ENCODE results near the gene CIROP. TPM values are rescaled to one million over a fixed set of nuclear protein-coding genes. Genes with fewer than 3 reads are reported as not detected.

CIROP gene
- total RNA-seq, 2 experiments from 2014 or later: not detected

GRCh38 chr14:23076785-23077408 is 27.9 kb downstream of the CIROP start:
- DNase-seq: peak; percentile 59
- Mint-ChIP-seq H3K27ac (no peak overlapping the region), H3K27me3 (no peaks in the 10 kb centered on the region), H3K9me3 (no peaks in the 10 kb centered on the region), H3K36me3 (ENCODE audit: low read depth) (peaks cover 57% of the 10 kb centered on the region), H3K4me1 (peaks cover 5% of the 10 kb centered on the region), H3K4me3 (no peak overlapping the region)
- ChIA-PET POLR2A (interaction anchor here (0.7 kb wide), 1 partner anchor 17 kb away, joined by 3 read pairs; no protein-coding TSS in a partner anchor), CTCF (interaction anchor here (0.6 to 2.7 kb wide), 13 partner anchors 8 to 534 kb away, joined by 3 to 19 read pairs (median 5); partner anchors contain the start of genes ACIN1, C14orf119, CDH24 and SLC7A8)

- H3K27me3 Mint-ChIP-seq: no peaks in the 10 kb centered on the region
- POLR2A ChIA-PET: no interaction called here
- CTCF ChIA-PET: interaction anchor here (0.6 to 1.7 kb wide), 3 partner anchors 17 to 89 kb away, joined by 3 to 4 read pairs (median 4); partner anchors contain the start of gene CDH24
- peaks cover 60% of the 10 kb centered on the region for H3K36me3 Mint-ChIP-seq (ENCODE audit: low read depth)
- no peaks in the 10 kb centered on the region for H3K9me3 Mint-ChIP-seq
- peaks cover 20% of the 10 kb centered on the region for H3K4me1 Mint-ChIP-seq
- H3K4me3 Mint-ChIP-seq: no peak overlapping the region
- DNase-seq: no peak
- no peak overlapping the region for H3K27ac Mint-ChIP-seq
Observed at GRCh38 chr14:23074906-23075305, 29.9 kb downstream of the CIROP start.

- Mint-ChIP-seq H3K4me3 (peak overlapping the region; percentile 87), H3K27ac (peak overlapping the region; percentile 86), H3K36me3 (ENCODE audit: low read depth) (peaks cover 48% of the 10 kb centered on the region), H3K27me3 (no peaks in the 10 kb centered on the region), H3K4me1 (peaks cover 32% of the 10 kb centered on the region), H3K9me3 (no peaks in the 10 kb centered on the region)
- POLR2A ChIA-PET: interaction anchor here (0.6 to 1.0 kb wide), 2 partner anchors 22 to 311 kb away, joined by 3 read pairs; no protein-coding TSS in a partner anchor
- CTCF ChIA-PET: interaction anchor here (1.1 to 3.0 kb wide), 8 partner anchors 9 to 85 kb away, joined by 4 to 12 read pairs (median 6); partner anchors contain the start of genes ACIN1, C14orf119, CDH24 and PSMB5
- DNase-seq: no peak
Observed at GRCh38 chr14:23071921-23072539, 32.8 kb downstream of the CIROP start.

GRCh38 chr14:23071244-23071920 is 33.4 kb downstream of the CIROP start:
- H3K36me3 Mint-ChIP-seq (ENCODE audit: low read depth): peaks cover 45% of the 10 kb centered on the region
- H3K9me3 Mint-ChIP-seq: no peaks in the 10 kb centered on the region
- ChIA-PET CTCF (interaction anchor here (0.6 to 3.0 kb wide), 11 partner anchors 9 to 85 kb away, joined by 3 to 12 read pairs (median 4); partner anchors contain the start of genes ACIN1, C14orf119, CDH24 and PSMB5), POLR2A (interaction anchor here (1.0 kb wide), 1 partner anchor 23 kb away, joined by 3 read pairs; no protein-coding TSS in a partner anchor)
- H3K4me3 Mint-ChIP-seq: peak overlapping the region; percentile 87
- H3K4me1 Mint-ChIP-seq: peaks cover 32% of the 10 kb centered on the region
- peak; percentile 88 for DNase-seq
- H3K27ac Mint-ChIP-seq: peak overlapping the region; percentile 86
- no peaks in the 10 kb centered on the region for H3K27me3 Mint-ChIP-seq

GRCh38 chr14:23070262-23071129 is 34.3 kb downstream of the CIROP start:
- DNase-seq: no peak
- Mint-ChIP-seq H3K4me1 (peaks cover 37% of the 10 kb centered on the region), H3K9me3 (no peaks in the 10 kb centered on the region), H3K27me3 (no peaks in the 10 kb centered on the region), H3K36me3 (ENCODE audit: low read depth) (peaks cover 44% of the 10 kb centered on the region), H3K4me3 (peak overlapping the region; percentile 87), H3K27ac (peak overlapping the region; percentile 86)
- CTCF ChIA-PET: interaction anchor here (0.6 to 3.0 kb wide), 11 partner anchors 12 to 84 kb away, joined by 3 to 12 read pairs (median 4); partner anchors contain the start of genes ACIN1, C14orf119, CDH24 and PSMB5
- POLR2A ChIA-PET: no interaction called here

GRCh38 chr14:23069413-23069806 is 35.4 kb downstream of the CIROP start:
- Mint-ChIP-seq H3K4me3 (peak overlapping the region; percentile 46), H3K27me3 (no peaks in the 10 kb centered on the region), H3K36me3 (ENCODE audit: low read depth) (peaks cover 39% of the 10 kb centered on the region), H3K4me1 (peaks cover 37% of the 10 kb centered on the region), H3K9me3 (no peaks in the 10 kb centered on the region), H3K27ac (no peak overlapping the region)
- DNase-seq: no peak
- CTCF ChIA-PET: interaction anchor here (0.6 to 2.1 kb wide), 39 partner anchors 8 to 513 kb away, joined by 3 to 48 read pairs (median 5); partner anchors contain the start of genes ACIN1, AJUBA, C14orf119 and CDH24
- POLR2A ChIA-PET: interaction anchor here (0.7 to 1.1 kb wide), 3 partner anchors 11 to 83 kb away, joined by 3 to 4 read pairs (median 3); partner anchors contain the start of genes ACIN1 and C14orf119

GRCh38 chr14:23068789-23069412 is 35.9 kb downstream of the CIROP start:
- CTCF ChIA-PET: interaction anchor here (0.6 to 2.1 kb wide), 42 partner anchors 9 to 512 kb away, joined by 3 to 48 read pairs (median 4); partner anchors contain the start of genes ACIN1, AJUBA, C14orf119 and CDH24
- Mint-ChIP-seq H3K27ac (peak overlapping the region; percentile 69), H3K27me3 (no peaks in the 10 kb centered on the region), H3K4me3 (peak overlapping the region; percentile 22), H3K9me3 (no peaks in the 10 kb centered on the region), H3K4me1 (peaks cover 37% of the 10 kb centered on the region), H3K36me3 (ENCODE audit: low read depth) (peaks cover 39% of the 10 kb centered on the region)
- peak; percentile 87 for DNase-seq
- POLR2A ChIA-PET: interaction anchor here (0.7 to 1.1 kb wide), 3 partner anchors 11 to 82 kb away, joined by 3 to 4 read pairs (median 3); partner anchors contain the start of genes ACIN1 and C14orf119

GRCh38 chr14:23067847-23068788 is 36.7 kb downstream of the CIROP start:
- H3K27ac Mint-ChIP-seq: peak overlapping the region; percentile 69
- H3K36me3 Mint-ChIP-seq (ENCODE audit: low read depth): peaks cover 47% of the 10 kb centered on the region
- DNase-seq: no peak
- ChIA-PET POLR2A (interaction anchor here (1.0 to 1.1 kb wide), 2 partner anchors 10 to 82 kb away, joined by 3 to 4 read pairs; no protein-coding TSS in a partner anchor), CTCF (interaction anchor here (0.8 to 2.1 kb wide), 40 partner anchors 9 to 511 kb away, joined by 3 to 48 read pairs (median 5); partner anchors contain the start of genes ACIN1, AJUBA, C14orf119 and CDH24)
- peaks cover 37% of the 10 kb centered on the region for H3K4me1 Mint-ChIP-seq
- H3K27me3 Mint-ChIP-seq: no peaks in the 10 kb centered on the region
- H3K9me3 Mint-ChIP-seq: no peaks in the 10 kb centered on the region
- no peak overlapping the region for H3K4me3 Mint-ChIP-seq

- ChIA-PET CTCF (interaction anchor here (1.0 to 2.4 kb wide), 6 partner anchors 8 to 81 kb away, joined by 5 to 48 read pairs (median 10); partner anchors contain the start of gene CDH24), POLR2A (interaction anchor here (0.6 kb wide), 1 partner anchor 117 kb away, joined by 4 read pairs; no protein-coding TSS in a partner anchor)
- Mint-ChIP-seq H3K9me3 (no peaks in the 10 kb centered on the region), H3K36me3 (ENCODE audit: low read depth) (peaks cover 54% of the 10 kb centered on the region), H3K4me1 (peaks cover 34% of the 10 kb centered on the region), H3K4me3 (no peak overlapping the region), H3K27me3 (no peaks in the 10 kb centered on the region), H3K27ac (no peak overlapping the region)
- no peak for DNase-seq
Observed at GRCh38 chr14:23066855-23067744, 37.7 kb downstream of the CIROP start.
